H1 (cell line): Measurements from ENCODE around the gene PGK1. TPM values are rescaled to one million over a fixed set of nuclear protein-coding genes. Genes with fewer than 3 reads are reported as not detected.

Experiments
- CTCF ChIA-PET: fragments of 300-600 bp; sonication (Branson Sonifier 250); formaldehyde crosslinking; loops from one replicate; lab custom pipeline; 2021; ENCODE audit not compliant: partially characterized antibody; lab: Charles Lee
- POLR2A ChIA-PET: fragments of 300-600 bp; sonication (Branson Sonifier 250); formaldehyde crosslinking; loops from one replicate; lab custom pipeline; 2021; ENCODE audit warnings: inconsistent platforms; ENCODE audit not compliant: partially characterized antibody; lab: Charles Lee
- DNase-seq, 2 experiments: peaks; one replicate each; pipeline versions ENCODE4 v3.0.0 to v3.0.0-alpha.2; 2010 to 2022; ENCODE audit warnings: low spot score in 2 of 2, low read depth in 1 of 2, mixed read lengths in 1 of 2
- FAIRE-seq: peaks from 2 replicates; lab custom pipeline; 2011; peaks lifted over from hg19 to GRCh38; lab: Jason Lieb, UNC
- H2AFZ ChIP-seq: 2 replicates; pipeline ENCODE4 v1.8.1; 2012; ENCODE audit warnings: low read length, inconsistent platforms
- H2AK5ac ChIP-seq: 2 replicates; pipeline ENCODE4 v1.6.1; 2013; ENCODE audit warnings: low read depth, low read length
- H2BK120ac ChIP-seq: replicated peaks from 2 replicates; pipeline ENCODE3; 2013; ENCODE audit warnings: low read depth, low read length, inconsistent platforms
- H2BK12ac ChIP-seq: 2 replicates; pipeline ENCODE4 v1.6.1; 2013; ENCODE audit warnings: low read depth, low read length
- H2BK15ac ChIP-seq: 2 replicates; pipeline ENCODE4 v1.6.1; 2013; ENCODE audit warnings: low read length
- H2BK20ac ChIP-seq: 2 replicates; pipeline ENCODE4 v1.6.1; 2013; ENCODE audit warnings: low read length
- H2BK5ac ChIP-seq: 2 replicates; pipeline ENCODE4 v1.6.1; 2013; ENCODE audit warnings: low read depth, low read length
- H3K14ac ChIP-seq: 2 replicates; pipeline ENCODE4 v1.6.1; 2013; ENCODE audit warnings: inconsistent platforms; ENCODE audit not compliant: insufficient read length
- H3K18ac ChIP-seq: 2 replicates; pipeline ENCODE4 v1.6.1; 2013; ENCODE audit warnings: low read length; ENCODE audit errors: extremely low read depth
- H3K23ac ChIP-seq: 2 replicates; pipeline ENCODE4 v1.6.1; 2013; ENCODE audit warnings: inconsistent platforms; ENCODE audit not compliant: insufficient read length
- H3K23me2 ChIP-seq: 2 replicates; pipeline ENCODE4 v1.6.1; 2013; ENCODE audit warnings: low read depth, low read length
- H3K27ac ChIP-seq: 2 replicates; pipeline ENCODE4 v1.6.1; 2011; ENCODE audit warnings: low read depth, low read length, inconsistent platforms
- H3K27me3 ChIP-seq, 4 experiments: replicated peaks in 1 of 4; 1 replicate in 1 of 4; 2 replicates in 3 of 4; pipeline versions ENCODE4 v1.6.1 to v1.8.1; 2011 to 2013; ENCODE audit warnings: low read length in 3 of 4, mild to moderate bottlenecking in 3 of 4, inconsistent platforms in 2 of 4, mixed read lengths in 2 of 4, moderate library complexity in 1 of 4; ENCODE audit not compliant: control insufficient read depth in 3 of 4, insufficient read depth in 3 of 4; ENCODE audit errors: extremely low read depth in 1 of 4
- H3K36me3 ChIP-seq, 4 experiments: 2 replicates each; pipeline versions ENCODE4 v1.6.1 to v1.8.1; 2011 to 2013; ENCODE audit warnings: mild to moderate bottlenecking in 4 of 4, low read length in 3 of 4, moderate library complexity in 2 of 4, control low read depth in 1 of 4, inconsistent platforms in 1 of 4; ENCODE audit not compliant: insufficient read depth in 4 of 4, control insufficient read depth in 2 of 4
- H3K4ac ChIP-seq: replicated peaks from 2 replicates; pipeline ENCODE3; 2013; ENCODE audit warnings: low read length, low read depth, mixed read lengths, inconsistent platforms; ENCODE audit not compliant: insufficient read length
- H3K4me1 ChIP-seq, 4 experiments: replicated peaks in 1 of 4; 1 replicate in 1 of 4; 2 replicates in 3 of 4; pipeline versions ENCODE4 v1.6.1 to v1.8.1; 2011 to 2013; ENCODE audit warnings: low read length in 3 of 4, inconsistent platforms in 2 of 4, mixed read lengths in 1 of 4; ENCODE audit not compliant: insufficient read depth in 4 of 4, control insufficient read depth in 3 of 4
- H3K4me2 ChIP-seq, 2 experiments: 2 replicates each; pipeline versions ENCODE4 v1.6.1 to v1.8.1; 2011 to 2013; ENCODE audit warnings: low read depth in 2 of 2, low read length in 2 of 2, control low read depth in 1 of 2, inconsistent platforms in 1 of 2, mild to moderate bottlenecking in 1 of 2; ENCODE audit not compliant: insufficient read depth in 1 of 2
- H3K4me3 ChIP-seq, 4 experiments: fragments of 200-600, 300-600 bp in 1 of 4; sonication (generic), shearing (Covaris generic), sonication (Bioruptor Twin) in 1 of 4; 2 replicates each; pipeline versions ENCODE4 v1.5.1 to v1.8.1; 2011 to 2016; ENCODE audit warnings: low read length in 4 of 4, low read depth in 3 of 4, control low read depth in 2 of 4, inconsistent platforms in 2 of 4, mild to moderate bottlenecking in 2 of 4, mixed read lengths in 1 of 4, moderate library complexity in 1 of 4; ENCODE audit not compliant: insufficient read depth in 2 of 4; ENCODE audit errors: extremely low read depth in 1 of 4
- H3K56ac ChIP-seq: replicated peaks from 2 replicates; pipeline ENCODE3; 2013; ENCODE audit warnings: low read depth, mild to moderate bottlenecking, mixed read lengths, low read length, inconsistent platforms; ENCODE audit not compliant: insufficient read length
- H3K79me1 ChIP-seq: 2 replicates; pipeline ENCODE4 v1.6.1; 2013; ENCODE audit warnings: low read depth, low read length, control low read depth
- H3K79me2 ChIP-seq, 2 experiments: 2 replicates each; pipeline versions ENCODE4 v1.6.1 to v1.8.1; 2012 to 2013; ENCODE audit warnings: low read length in 2 of 2, mild to moderate bottlenecking in 2 of 2, inconsistent platforms in 1 of 2; ENCODE audit not compliant: insufficient read depth in 2 of 2, control insufficient read depth in 1 of 2
- H3K9ac ChIP-seq, 4 experiments: replicated peaks in 1 of 4; 1 replicate in 1 of 4; 2 replicates in 3 of 4; pipeline versions ENCODE4 v1.6.1 to v1.8.1; 2011 to 2013; ENCODE audit warnings: low read depth in 3 of 4, low read length in 3 of 4, control low read depth in 2 of 4, mild to moderate bottlenecking in 2 of 4, moderate library complexity in 2 of 4, inconsistent platforms in 1 of 4; ENCODE audit errors: extremely low read depth in 1 of 4
- H3K9me3 ChIP-seq, 2 experiments: 2 replicates each; pipeline versions ENCODE4 v1.6.1 to v1.8.1; 2012 to 2013; ENCODE audit warnings: mild to moderate bottlenecking in 2 of 2, moderate library complexity in 2 of 2, control low read depth in 1 of 2, inconsistent platforms in 1 of 2, low read depth in 1 of 2, low read length in 1 of 2, mixed read lengths in 1 of 2; ENCODE audit not compliant: insufficient read depth in 2 of 2
- H4K20me1 ChIP-seq, 2 experiments: replicated peaks in 1 of 2; 2 replicates each; pipeline versions ENCODE3 to v1.8.1; 2011 to 2013; ENCODE audit warnings: inconsistent platforms in 2 of 2, low read length in 2 of 2, mild to moderate bottlenecking in 1 of 2; ENCODE audit not compliant: insufficient read depth in 2 of 2, control insufficient read depth in 1 of 2
- H4K5ac ChIP-seq: 2 replicates; pipeline ENCODE4 v1.6.1; 2013; ENCODE audit warnings: low read length, low read depth, mixed read lengths, inconsistent platforms; ENCODE audit not compliant: insufficient read length
- H4K8ac ChIP-seq: 2 replicates; pipeline ENCODE4 v1.8.0; 2013; ENCODE audit warnings: mild to moderate bottlenecking, moderate library complexity, low read length, inconsistent platforms; ENCODE audit not compliant: insufficient read depth; ENCODE audit errors: extremely low read depth
- H4K91ac ChIP-seq: replicated peaks from 2 replicates; pipeline ENCODE3; 2013; ENCODE audit warnings: low read length, mixed read lengths, inconsistent platforms; ENCODE audit not compliant: insufficient read length
- BCL11A ChIP-seq, 2 experiments: IDR thresholded peaks; one replicate each; pipeline ENCODE4 v1.6.1; 2011; ENCODE audit warnings: low read depth in 2 of 2, low read length in 2 of 2, mild to moderate bottlenecking in 2 of 2
- GTF2F1 ChIP-seq: IDR thresholded peaks from 2 replicates; pipeline ENCODE4 v1.6.1; 2012; ENCODE audit warnings: low read depth, low read length, improper control_type of control experiment, borderline replicate concordance
- RNF2 ChIP-seq: fragments of 200-900, 300-1000 bp; sonication (generic); IDR thresholded peaks from 2 replicates; pipeline ENCODE4 v1.7.1; 2016; ENCODE audit warnings: borderline replicate concordance, low read depth, mild to moderate bottlenecking, antibody characterized with exemption, low read length; ENCODE audit not compliant: poor library complexity, severe bottlenecking; ENCODE audit errors: missing control alignments
- SAP30 ChIP-seq: fragments of 300-600 bp; sonication (generic); IDR thresholded peaks from 2 replicates; pipeline ENCODE4 v1.7.1; 2012; ENCODE audit warnings: low read length, moderate library complexity, mild to moderate bottlenecking, inconsistent platforms; ENCODE audit not compliant: insufficient read depth, insufficient replicate concordance
- SIN3A ChIP-seq, 2 experiments: IDR thresholded peaks in 1 of 2; conservative IDR thresholded peaks in 1 of 2; 2 replicates each; pipeline ENCODE4 v1.6.1; 2011 to 2012; ENCODE audit warnings: low read length in 2 of 2, improper control_type of control experiment in 1 of 2, low read depth in 1 of 2, mild to moderate bottlenecking in 1 of 2
- WGBS, 2 experiments: shearing (Covaris generic) in 1 of 2; methylation state at CpG; one replicate each; pipeline versions ENCODE4 v1.1.6 to v1.1.7; 2013 to 2015; ENCODE audit warnings: low lambda C conversion rate in 2 of 2, mixed read lengths in 2 of 2, inconsistent platforms in 1 of 2, low coverage in 1 of 2, missing lambda C conversion rate in 1 of 2; ENCODE audit not compliant: insufficient replicate concordance in 2 of 2, insufficient coverage in 1 of 2, insufficient read length in 1 of 2; ENCODE audit errors: extremely low coverage in 1 of 2, missing lambda C conversion rate in 1 of 2; 5-methylcytosine and 5-hydroxymethylcytosine counted together
- polyA plus RNA-seq, 7 experiments: library from polyadenylated mRNA; depleted of rRNA in 3 of 7; stranded (reverse) in 5 of 7; unstranded in 2 of 7; fragments of >200 nt in 5 of 7; fragments of 200-250 nt in 2 of 7; gene quantifications; 1 replicate in 5 of 7; 2 replicates in 1 of 7; 4 replicates in 1 of 7; pipeline versions ENCODE4 v1.2.1 to v1.2.3, GENCODE V29; 2011 to 2013; ENCODE audit warnings: missing spikeins in 2 of 7, mixed read lengths in 2 of 7
- total RNA-seq: library from RNA; stranded (reverse); fragmentation: NEBNext Ultra II Directional; extraction: Animal tissue kit (Norgen Biotek cat#: 25700); gene quantifications from 2 replicates; pipeline ENCODE4 v1.2.1, GENCODE V29; 2021

Gene PGK1
- total and polyA plus RNA-seq, 2 of the 8 experiments (the other 6 are each of a cell fraction or from before 2014, with no cell fraction given) = 328 to 427 TPM

GRCh38 chrX:78102091-78102490, 2.0 kb upstream of the PGK1 start:
- peaks cover 3% of the 10 kb centered on the region for H3K23me2 ChIP-seq
- no peak overlapping the region for H2AFZ ChIP-seq
- H2BK120ac ChIP-seq = no peak overlapping the region
- H4K91ac ChIP-seq = no peak overlapping the region
- peaks cover 21 to 30% of the 10 kb centered on the region in 2 experiments for H3K79me2 ChIP-seq
- H2BK15ac ChIP-seq = no peak overlapping the region
- H2BK12ac ChIP-seq = no peak overlapping the region
- H3K56ac ChIP-seq = no peak overlapping the region
- H3K9me3 ChIP-seq = no peaks in the 10 kb centered on the region
- H3K4me3 ChIP-seq = no peak overlapping the region
- H3K4ac ChIP-seq = no peak overlapping the region
- H4K20me1 ChIP-seq = peaks cover 7 to 15% of the 10 kb centered on the region in 2 experiments
- H3K36me3 ChIP-seq = peaks cover 0 to 15% (median 0%) of the 10 kb centered on the region in 4 experiments; a peak in 1 of 8 replicates
- H3K23ac ChIP-seq = no peak overlapping the region
- no peak overlapping the region for H4K5ac ChIP-seq
- no peak overlapping the region for H2BK5ac ChIP-seq
- FAIRE-seq (no peak), DNase-seq (no peak)
- H3K27me3 ChIP-seq = peaks cover 0 to 5% (median 0%) of the 10 kb centered on the region in 4 experiments; a peak in 1 of 7 replicates
- WGBS, 2 experiments = 86% methylated on average over 1 of the region's 1 CpG; no CpG with 5 or more reads in 1 of the 2 experiments
- ChIA-PET POLR2A (no interaction called here), CTCF (interaction anchor here (0.9 kb wide), 1 partner anchor 10 kb away, joined by 4 read pairs; no protein-coding TSS in a partner anchor)
- H4K8ac ChIP-seq = no peak overlapping the region
- no peak overlapping the region for H3K18ac ChIP-seq
- no peak overlapping the region for H2BK20ac ChIP-seq
- H3K4me1 ChIP-seq = no peaks in the 10 kb centered on the region; a peak in 1 of 7 replicates
- no peak overlapping the region for H3K4me2 ChIP-seq
- no peak overlapping the region for H3K14ac ChIP-seq
- H2AK5ac ChIP-seq = no peak overlapping the region
- no peak overlapping the region for H3K27ac ChIP-seq
- H3K9ac ChIP-seq = no peak overlapping the region
- no peaks in the 10 kb centered on the region for H3K79me1 ChIP-seq
- TF ChIP-seq GTF2F1 = no peak
- no peak for TF ChIP-seq SIN3A (conservative IDR thresholded peaks at IDR 0.05 in 1 of 2, IDR thresholded peaks at IDR 0.05 in 1 of 2; ENCODE audit: low read depth in 1 of 2, low read length in 2 of 2)
- TF ChIP-seq SAP30 = no peak
- no peak for TF ChIP-seq BCL11A (IDR thresholded peaks at IDR 0.05; ENCODE audit: low read depth in 2 of 2, low read length in 2 of 2)
- TF ChIP-seq RNF2 = no peak
